C4-2B (cell line): Measurements from ENCODE around the gene EMC9.

Experiments
- CTCF ChIP-seq: fragments of 450-650 bp; conservative IDR thresholded peaks from 2 replicates; pipeline ENCODE4 v1.5.1; 2017; ENCODE audit warnings: mild to moderate bottlenecking
- ZFX ChIP-seq: fragments of 450-650 bp; IDR thresholded peaks from 2 replicates; pipeline ENCODE4 v1.6.1; 2017

- TF ChIP-seq CTCF (no peak), ZFX (no peak)
Observed at GRCh38 chr14:24092110-24092504, 49.3 kb downstream of the EMC9 start.
